Transverse colon (tissue), 4 donors: ENCODE results near the gene CHPF. TPM values are rescaled to one million over a fixed set of nuclear protein-coding genes. Genes with fewer than 3 reads are reported as not detected.

Experiments used
- DNase-seq: peaks from one replicate; pipeline ENCODE4 v3.0.0-alpha.2; 2019
- H3K27ac ChIP-seq, 4 donors: fragments of 200-600 bp; sonication (generic); 2 replicates each; pipeline ENCODE4 v1.5.1; 2016 to 2018; ENCODE audit warnings: inconsistent platforms in 4 of 4
- H3K27me3 ChIP-seq: fragments of 200-600 bp; sonication (generic); 2 replicates; pipeline ENCODE4 v1.5.1; 2017; ENCODE audit warnings: inconsistent platforms
- H3K36me3 ChIP-seq, 4 donors: fragments of 200-600 bp; sonication (generic); 2 replicates each; pipeline ENCODE4 v1.5.1; 2017 to 2019; ENCODE audit warnings: inconsistent platforms in 4 of 4
- H3K4me1 ChIP-seq, 4 donors: fragments of 200-600 bp; sonication (generic); 2 replicates each; pipeline ENCODE4 v1.5.1; 2017 to 2020; ENCODE audit warnings: inconsistent platforms in 4 of 4
- H3K4me3 ChIP-seq, 4 donors: fragments of 200-600 bp; sonication (generic); 1 replicate in 1 of 4; 2 replicates in 3 of 4; pipeline versions ENCODE4 v1.5.1 to v1.6.1; 2017 to 2019; ENCODE audit warnings: inconsistent platforms in 4 of 4
- H3K9me3 ChIP-seq, 2 donors: fragments of 200-600 bp; sonication (generic); 2 replicates each; pipeline ENCODE4 v1.5.1; 2017 to 2019; ENCODE audit warnings: inconsistent platforms in 2 of 2
- EP300 ChIP-seq: sonication (generic); formaldehyde crosslinking; IDR thresholded peaks from one replicate; pipeline ENCODE4 v1.6.1; 2017; ENCODE audit warnings: antibody characterized with exemption, low read depth
- POLR2A ChIP-seq: fragments of 450-650 bp; IDR thresholded peaks from one replicate; pipeline ENCODE4 v1.6.1; 2016; ENCODE audit warnings: antibody characterized with exemption, mild to moderate bottlenecking, moderate library complexity
- POLR2AphosphoS5 ChIP-seq, 3 donors: sonication (generic); formaldehyde crosslinking; IDR thresholded peaks; one replicate each; pipeline ENCODE4 v1.6.1; 2016; ENCODE audit warnings: antibody characterized with exemption in 3 of 3
- WGBS, 2 donors: methylation state at CpG; one replicate each; pipeline ENCODE4 v1.1.5; 2018; ENCODE audit warnings: low coverage in 1 of 2; 5-methylcytosine and 5-hydroxymethylcytosine counted together
- in situ Hi-C, 4 donors: fragments of 200-750 bp; cut with MboI; loops; one replicate each; pipeline versions ENCODE4 v1.15.0 to v1.15.1; 2017; ENCODE audit warnings: low sequenced_read_pairs in 3 of 4, low pct_ligation_motif_present in 1 of 4, low pct_unique_long_range_greater_than_20kb in 1 of 4
- intact Hi-C: fragments of 100-400 bp; cut with DNase I; formaldehyde crosslinking; loops from one replicate; pipeline ENCODE4 v1.15.1; 2023; ENCODE audit warnings: low total_unique reads
- total RNA-seq, 4 donors: library from RNA; depleted of rRNA; stranded (reverse); fragments of >200 nt; gene quantifications; one replicate each; pipeline ENCODE4 v1.1.0, GENCODE V29; 2016
- TF ChIP-seq, protein P1 (sequence below), 5 experiments: fragments of 200-600 bp in 3 of 5; fragments of 450-650 bp in 2 of 5; sonication (generic) in 3 of 5; IDR thresholded peaks; 1 replicate in 2 of 5; 2 replicates in 3 of 5; pipeline ENCODE4 v1.5.1; 2016 to 2017; ENCODE audit warnings: antibody characterized with exemption in 5 of 5, inconsistent platforms in 3 of 5, mild to moderate bottlenecking in 2 of 5, moderate library complexity in 1 of 5

The CHPF gene
- total RNA-seq, 4 donors from 2014 or later, result 21.1 to 58.2 (median 52.1) TPM

DNA sequence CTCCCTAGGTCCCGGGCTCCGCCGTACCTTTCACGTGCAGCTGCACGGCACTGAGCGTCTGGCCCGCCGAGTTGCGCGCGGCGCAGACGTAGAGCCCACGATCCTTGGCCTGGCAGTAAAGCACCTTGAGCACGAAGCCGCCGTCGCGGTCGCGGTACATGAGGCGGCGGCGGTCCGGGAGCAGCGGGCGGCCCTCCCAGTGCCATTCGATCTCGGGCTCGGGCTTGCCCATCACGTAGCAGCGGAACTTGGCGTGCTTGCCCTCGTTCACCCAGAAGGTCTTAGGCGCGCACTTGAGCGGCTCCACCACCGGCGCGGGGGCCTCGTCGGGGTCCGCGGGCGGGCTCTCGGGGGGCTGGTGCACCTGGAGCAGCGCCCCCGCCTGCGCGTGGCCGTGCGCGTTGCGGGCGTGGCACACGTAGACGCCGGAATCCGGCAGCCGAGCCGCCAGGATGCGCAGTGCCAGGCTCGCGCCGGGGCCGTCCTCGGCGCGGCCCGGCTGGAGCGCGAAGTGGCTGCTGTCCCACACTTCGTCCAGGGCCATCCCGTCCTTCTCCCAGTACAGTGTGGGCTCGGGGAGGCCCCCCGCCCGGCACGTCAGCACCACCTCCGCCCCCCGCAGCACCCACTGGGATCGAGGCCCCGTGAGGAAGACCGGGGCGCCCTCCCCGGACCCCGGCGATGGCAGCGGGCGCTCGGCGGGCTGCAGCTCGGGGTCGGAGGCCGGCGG lies 26.8 kb upstream of the CHPF start:
- H3K9me3 ChIP-seq, result no peaks in the 10 kb centered on the region
- intact Hi-C loops (loop anchor here (2.0 kb wide), 1 partner anchor 26 kb away; the partner anchor contains the start of gene STK11IP), in situ Hi-C loops (no loop called here)
- WGBS, 2 donors, result 20% methylated on average over 53 of the region's 95 CpGs; no CpG with 5 or more reads in 1 of the 2 donors
- H3K4me1 ChIP-seq, result peaks cover 3 to 17% (median 8%) of the 10 kb centered on the region in 4 donors
- TF ChIP-seq POLR2AphosphoS5 (IDR thresholded peaks at IDR 0.05) (no peak), EP300 (no peak), POLR2A (no peak)
- TF ChIP-seq, protein P1, sequence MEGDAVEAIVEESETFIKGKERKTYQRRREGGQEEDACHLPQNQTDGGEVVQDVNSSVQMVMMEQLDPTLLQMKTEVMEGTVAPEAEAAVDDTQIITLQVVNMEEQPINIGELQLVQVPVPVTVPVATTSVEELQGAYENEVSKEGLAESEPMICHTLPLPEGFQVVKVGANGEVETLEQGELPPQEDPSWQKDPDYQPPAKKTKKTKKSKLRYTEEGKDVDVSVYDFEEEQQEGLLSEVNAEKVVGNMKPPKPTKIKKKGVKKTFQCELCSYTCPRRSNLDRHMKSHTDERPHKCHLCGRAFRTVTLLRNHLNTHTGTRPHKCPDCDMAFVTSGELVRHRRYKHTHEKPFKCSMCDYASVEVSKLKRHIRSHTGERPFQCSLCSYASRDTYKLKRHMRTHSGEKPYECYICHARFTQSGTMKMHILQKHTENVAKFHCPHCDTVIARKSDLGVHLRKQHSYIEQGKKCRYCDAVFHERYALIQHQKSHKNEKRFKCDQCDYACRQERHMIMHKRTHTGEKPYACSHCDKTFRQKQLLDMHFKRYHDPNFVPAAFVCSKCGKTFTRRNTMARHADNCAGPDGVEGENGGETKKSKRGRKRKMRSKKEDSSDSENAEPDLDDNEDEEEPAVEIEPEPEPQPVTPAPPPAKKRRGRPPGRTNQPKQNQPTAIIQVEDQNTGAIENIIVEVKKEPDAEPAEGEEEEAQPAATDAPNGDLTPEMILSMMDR (IDR thresholded peaks at IDR 0.05), result no peak
- H3K4me3 ChIP-seq, result peak overlapping the region; percentile 53 to 74 (median 57)
- DNase-seq, result peak; percentile 23
- H3K27me3 ChIP-seq, result peaks cover 30% of the 10 kb centered on the region
- H3K36me3 ChIP-seq, result no peaks in the 10 kb centered on the region
- H3K27ac ChIP-seq, result peak overlapping the region; percentile 65 to 90 (median 81)

DNA sequence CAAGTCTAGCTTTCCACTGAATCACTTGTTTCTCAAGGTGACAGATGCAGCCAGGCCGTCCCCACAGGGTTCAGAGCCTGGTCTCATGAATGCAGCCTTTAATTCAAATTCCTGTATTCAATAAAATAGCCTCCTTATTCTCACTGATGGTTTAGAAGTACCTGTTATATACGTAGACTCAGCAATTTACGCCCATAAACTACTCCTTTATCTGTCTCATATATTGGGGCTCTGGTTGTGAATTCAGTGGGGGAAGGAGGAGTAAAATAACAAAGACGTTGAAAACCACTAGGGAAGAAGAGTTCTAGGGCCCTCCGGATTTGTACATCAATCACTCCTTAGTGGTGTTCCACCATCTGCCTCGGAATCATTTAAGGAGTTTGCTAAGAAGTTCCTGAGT lies 26.0 kb upstream of the CHPF start:
- in situ Hi-C loops (no loop called here), intact Hi-C loops (loop anchor here (2.0 kb wide), 1 partner anchor 27 kb away; the partner anchor contains the start of gene STK11IP)
- 85 to 89% methylated on average over 5 to 6 of the region's 6 CpGs for WGBS, 2 donors
- Histone ChIP-seq H3K4me3 (no peak overlapping the region), H3K9me3 (no peaks in the 10 kb centered on the region), H3K27ac (no peak overlapping the region), H3K36me3 (no peaks in the 10 kb centered on the region), H3K4me1 (peaks cover 3 to 17% (median 8%) of the 10 kb centered on the region in 4 donors), H3K27me3 (peaks cover 30% of the 10 kb centered on the region)
- DNase-seq, result no peak
- TF ChIP-seq POLR2A (no peak), EP300 (no peak)
- TF ChIP-seq, protein P1 (IDR thresholded peaks at IDR 0.05), result no peak

DNA sequence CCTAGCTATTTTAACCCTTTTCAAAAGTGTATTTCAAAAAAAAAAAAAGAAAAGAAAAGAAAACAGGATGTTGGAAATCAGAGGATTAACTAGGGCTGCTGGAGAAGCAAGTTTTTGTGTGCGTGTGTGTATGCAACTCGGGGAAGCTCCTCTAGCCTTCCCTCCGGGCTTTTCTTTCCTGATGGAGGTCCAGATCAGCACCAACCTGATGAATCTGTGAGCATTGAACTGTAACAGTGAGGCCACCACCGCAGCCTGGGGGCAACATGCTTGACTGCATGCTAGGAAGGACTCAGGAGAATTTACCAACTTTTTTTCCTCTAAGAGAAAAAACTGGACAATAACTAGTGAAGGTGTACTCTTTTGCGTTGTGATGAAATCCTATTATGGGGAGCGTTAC lies 25.4 kb upstream of the CHPF start:
- 85 to 96% methylated on average over 5 to 6 of the region's 6 CpGs for WGBS, 2 donors
- H3K36me3 ChIP-seq, result no peaks in the 10 kb centered on the region
- H3K4me1 ChIP-seq, result peaks cover 3 to 17% (median 8%) of the 10 kb centered on the region in 4 donors
- H3K9me3 ChIP-seq, result no peaks in the 10 kb centered on the region
- no peak for DNase-seq
- in situ Hi-C loops (no loop called here), intact Hi-C loops (no loop called here)
- H3K27ac ChIP-seq, result no peak overlapping the region
- H3K27me3 ChIP-seq, result peaks cover 30% of the 10 kb centered on the region
- no peak for TF ChIP-seq EP300
- no peak for TF ChIP-seq POLR2A
- TF ChIP-seq, protein P1 (IDR thresholded peaks at IDR 0.05), result no peak
- no peak for TF ChIP-seq POLR2AphosphoS5 (IDR thresholded peaks at IDR 0.05)
- no peak overlapping the region for H3K4me3 ChIP-seq

DNA sequence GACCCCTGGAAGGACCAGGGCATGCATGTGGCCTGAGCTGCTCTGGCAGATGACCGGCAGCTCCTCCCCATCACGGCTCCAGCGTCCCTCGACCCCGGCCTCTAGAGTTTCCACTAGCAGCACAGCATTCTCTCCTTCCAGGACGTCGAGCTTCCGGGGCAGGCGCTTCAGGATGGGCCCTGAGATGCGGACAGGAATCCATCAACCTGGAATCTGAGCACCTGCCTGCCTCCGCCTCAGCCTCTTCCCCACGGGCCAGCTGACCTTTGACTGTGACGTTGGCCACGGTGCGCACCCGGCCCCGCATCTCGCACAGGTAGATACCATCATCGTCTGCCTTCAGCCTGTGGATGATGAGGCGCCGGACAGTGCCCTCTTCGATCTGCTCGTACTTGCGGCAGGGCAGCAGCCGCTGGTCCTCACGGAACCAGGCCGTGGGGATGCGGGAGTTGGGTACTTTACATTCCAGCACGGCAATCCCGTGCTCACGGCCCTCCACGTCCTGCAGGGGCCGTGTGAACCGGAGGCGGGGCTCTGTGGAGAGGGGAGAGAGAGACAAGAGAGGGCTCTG lies 24.3 kb upstream of the CHPF start:
- Histone ChIP-seq H3K4me1 (peaks cover 3 to 17% (median 8%) of the 10 kb centered on the region in 4 donors), H3K9me3 (no peaks in the 10 kb centered on the region), H3K27ac (no peak overlapping the region), H3K4me3 (no peak overlapping the region), H3K27me3 (peaks cover 28% of the 10 kb centered on the region), H3K36me3 (no peaks in the 10 kb centered on the region)
- DNase-seq, result no peak
- 80 to 91% methylated on average over 1 to 35 of the region's 35 CpGs for WGBS, 2 donors
- TF ChIP-seq EP300, result no peak
- TF ChIP-seq POLR2A, result no peak
- TF ChIP-seq POLR2AphosphoS5 (IDR thresholded peaks at IDR 0.05), result no peak
- TF ChIP-seq, protein P1 (IDR thresholded peaks at IDR 0.05), result no peak
- intact Hi-C loops, result no loop called here
- in situ Hi-C loops, result no loop called here
